DOHH2 (cell line): ENCODE results near the gene SMDT1.

ENCODE experiments used
- H3F3A ChIP-seq: fragments of 200-600 bp; sonication (generic), shearing (Covaris generic); 2 replicates; pipeline ENCODE4 v1.6.0; 2016; ENCODE audit warnings: antibody characterized with exemption, mild to moderate bottlenecking; ENCODE audit not compliant: control insufficient read depth, insufficient read depth
- H3K27ac ChIP-seq: fragments of 200-600 bp; sonication (generic); 2 replicates; pipeline ENCODE4 v1.5.1; 2014; ENCODE audit warnings: low read depth, mild to moderate bottlenecking, low read length, moderate library complexity
- H3K27me3 ChIP-seq: fragments of 200-600 bp; sonication (generic); 2 replicates; pipeline ENCODE4 v1.6.1; 2014; ENCODE audit warnings: mild to moderate bottlenecking, low read length, mixed read lengths; ENCODE audit not compliant: control insufficient read depth
- H3K36me3 ChIP-seq: fragments of 200-600 bp; sonication (generic); 2 replicates; pipeline ENCODE4 v1.6.1; 2014; ENCODE audit warnings: mild to moderate bottlenecking, low read length, moderate library complexity, mixed read lengths; ENCODE audit not compliant: control insufficient read depth
- H3K4me1 ChIP-seq: fragments of 200-600 bp; sonication (generic); 2 replicates; pipeline ENCODE4 v1.6.1; 2014; ENCODE audit warnings: mild to moderate bottlenecking, low read length, mixed read lengths; ENCODE audit not compliant: control insufficient read depth
- H3K4me2 ChIP-seq: fragments of 200-600 bp; sonication (generic); 2 replicates; pipeline ENCODE4 v1.6.0; 2014; ENCODE audit warnings: mild to moderate bottlenecking, low read length, moderate library complexity
- H3K4me3 ChIP-seq: fragments of 200-600 bp; sonication (generic); 2 replicates; pipeline ENCODE4 v1.5.1; 2014; ENCODE audit warnings: mild to moderate bottlenecking, low read length, mixed read lengths
- H3K79me2 ChIP-seq: fragments of 200-600 bp; sonication (generic); 2 replicates; pipeline ENCODE4 v1.6.1; 2014; ENCODE audit warnings: mild to moderate bottlenecking, low read length, mixed read lengths; ENCODE audit not compliant: control insufficient read depth
- H3K9me2 ChIP-seq: fragments of 200-600 bp; sonication (generic); replicated peaks from 2 replicates; pipeline ENCODE4 v1.6.1; 2014; ENCODE audit warnings: mild to moderate bottlenecking, low read length, mixed read lengths; ENCODE audit not compliant: control insufficient read depth
- H3K9me3 ChIP-seq: fragments of 200-600 bp; sonication (generic); 2 replicates; pipeline ENCODE4 v1.6.1; 2014; ENCODE audit warnings: antibody characterized with exemption, low read length, mixed read lengths; ENCODE audit not compliant: control insufficient read depth, insufficient read depth
- H4K20me1 ChIP-seq: fragments of 200-600 bp; sonication (generic); 2 replicates; pipeline ENCODE4 v1.6.0; 2014; ENCODE audit warnings: low read depth, mild to moderate bottlenecking, antibody characterized with exemption, low read length, moderate library complexity; ENCODE audit not compliant: control insufficient read depth, insufficient read depth
- CTCF ChIP-seq: fragments of 200-600 bp; sonication (generic); IDR thresholded peaks from one replicate; pipeline ENCODE4 v1.5.1; 2014; ENCODE audit warnings: antibody characterized with exemption, mild to moderate bottlenecking, low read depth, low read length; ENCODE audit not compliant: poor library complexity, severe bottlenecking
- EZH2phosphoT487 ChIP-seq: fragments of 200-600 bp; sonication (generic); IDR thresholded peaks from 2 replicates; pipeline ENCODE4 v1.6.1; 2017; ENCODE audit warnings: borderline replicate concordance, mild to moderate bottlenecking, antibody characterized with exemption, low read length, moderate library complexity, mixed read lengths

Gene SMDT1

GRCh38 chr22:42052765-42053164 is 26.7 kb upstream of the SMDT1 start:
- H3K4me2 ChIP-seq: no peak overlapping the region

GRCh38 chr22:42056757-42057511 is 22.6 kb upstream of the SMDT1 start:
- Histone ChIP-seq H3K4me1 (no peaks in the 10 kb centered on the region), H3K4me3 (no peak overlapping the region), H3K4me2 (no peak overlapping the region), H4K20me1 (no peaks in the 10 kb centered on the region), H3K9me3 (peaks cover 25% of the 10 kb centered on the region), H3F3A (peaks cover 18% of the 10 kb centered on the region), H3K9me2 (no peaks in the 10 kb centered on the region), H3K27ac (no peak overlapping the region), H3K27me3 (no peaks in the 10 kb centered on the region), H3K79me2 (no peaks in the 10 kb centered on the region), H3K36me3 (peaks cover 45% of the 10 kb centered on the region)
- TF ChIP-seq CTCF: no peak
- no peak for TF ChIP-seq EZH2phosphoT487

More at GRCh38 chr22:42052765-42053164, 26.7 kb upstream of the SMDT1 start:
- Histone ChIP-seq H3F3A (peaks cover 18% of the 10 kb centered on the region), H3K9me2 (no peaks in the 10 kb centered on the region), H4K20me1 (no peaks in the 10 kb centered on the region), H3K27ac (no peak overlapping the region), H3K4me1 (no peaks in the 10 kb centered on the region), H3K4me3 (no peak overlapping the region), H3K9me3 (peaks cover 10% of the 10 kb centered on the region), H3K36me3 (peaks cover 6% of the 10 kb centered on the region; the same call in 1 of the 2 replicates), H3K79me2 (no peaks in the 10 kb centered on the region), H3K27me3 (no peaks in the 10 kb centered on the region)
- no peak for TF ChIP-seq EZH2phosphoT487
- no peak for TF ChIP-seq CTCF

GRCh38 chr22:42060489-42060888 is 19.0 kb upstream of the SMDT1 start:
- no peak overlapping the region for H3K4me2 ChIP-seq
- H3K27ac ChIP-seq: no peak overlapping the region
- H3K79me2 ChIP-seq: no peaks in the 10 kb centered on the region
- H3K9me2 ChIP-seq: no peaks in the 10 kb centered on the region
- H3K36me3 ChIP-seq: peaks cover 68% of the 10 kb centered on the region
- no peaks in the 10 kb centered on the region for H3K27me3 ChIP-seq
- H4K20me1 ChIP-seq: no peaks in the 10 kb centered on the region
- no peak overlapping the region for H3K4me3 ChIP-seq
- peaks cover 25% of the 10 kb centered on the region for H3K9me3 ChIP-seq
- H3K4me1 ChIP-seq: no peaks in the 10 kb centered on the region
- no peak for TF ChIP-seq EZH2phosphoT487
- no peak for TF ChIP-seq CTCF
- peaks cover 18% of the 10 kb centered on the region for H3F3A ChIP-seq
